ENCODE data around the gene GPRC5C.
A peak's percentile ranks its signal among the peaks of the same experiment; 100 is the strongest.
"Not testable (repeated sequence)": the region's sequence is repeated elsewhere in the genome, so short reads cannot be mapped to it uniquely, and the experiment has no call there.

GPRC5C gene

GRCh38 chr17:74474043-74474792 lies 42.3 kb downstream of the GPRC5C start:
- DNase-seq (ENCODE audit: low spot score), result no peak

GRCh38 chr17:74475189-74475588 lies 43.3 kb downstream of the GPRC5C start:
- DNase-seq (ENCODE audit: low spot score), result no peak

GRCh38 chr17:74477411-74477810 lies 45.5 kb downstream of the GPRC5C start:
- no peak for DNase-seq (ENCODE audit: low spot score)

- peak; percentile 5 for DNase-seq (ENCODE audit: low spot score)
Observed at GRCh38 chr17:74478420-74479100, 46.7 kb downstream of the GPRC5C start.

- DNase-seq (ENCODE audit: low spot score), result peak; percentile 6
Observed at GRCh38 chr17:74480290-74480689, 48.4 kb downstream of the GPRC5C start.

- peak; percentile 5 for DNase-seq (ENCODE audit: low spot score)
Observed at GRCh38 chr17:74481621-74482020, 49.7 kb downstream of the GPRC5C start.

- DNase-seq (ENCODE audit: low spot score), result peak; percentile 7
Observed at GRCh38 chr17:74484066-74484465, 52.2 kb downstream of the GPRC5C start.

GRCh38 chr17:74485022-74485743 lies 53.3 kb downstream of the GPRC5C start:
- peak; percentile 4 for DNase-seq (ENCODE audit: low spot score)

- peak; percentile 4 for DNase-seq (ENCODE audit: low spot score)
Observed at GRCh38 chr17:74485841-74486240, 54.0 kb downstream of the GPRC5C start.

- DNase-seq (ENCODE audit: low spot score), result not testable (repeated sequence)
Observed at GRCh38 chr17:74488276-74488675, 56.4 kb downstream of the GPRC5C start.

- DNase-seq (ENCODE audit: low spot score), result no peak
Observed at GRCh38 chr17:74490716-74491115, 58.8 kb downstream of the GPRC5C start.

- DNase-seq (ENCODE audit: low spot score), result no peak
Observed at GRCh38 chr17:74491626-74492025, 59.7 kb downstream of the GPRC5C start.

- DNase-seq (ENCODE audit: low spot score), result peak; percentile 85
Observed at GRCh38 chr17:74493331-74493833, 61.5 kb downstream of the GPRC5C start.
